ENCODE measurements around the gene NLGN1. TPM values are rescaled to one million over a fixed set of nuclear protein-coding genes. Genes with fewer than 3 reads are reported as not detected.

The NLGN1 gene
- total RNA-seq, 4 donors from 2014 or later = 2.2 to 5.8 (median 3.0) TPM

DNA sequence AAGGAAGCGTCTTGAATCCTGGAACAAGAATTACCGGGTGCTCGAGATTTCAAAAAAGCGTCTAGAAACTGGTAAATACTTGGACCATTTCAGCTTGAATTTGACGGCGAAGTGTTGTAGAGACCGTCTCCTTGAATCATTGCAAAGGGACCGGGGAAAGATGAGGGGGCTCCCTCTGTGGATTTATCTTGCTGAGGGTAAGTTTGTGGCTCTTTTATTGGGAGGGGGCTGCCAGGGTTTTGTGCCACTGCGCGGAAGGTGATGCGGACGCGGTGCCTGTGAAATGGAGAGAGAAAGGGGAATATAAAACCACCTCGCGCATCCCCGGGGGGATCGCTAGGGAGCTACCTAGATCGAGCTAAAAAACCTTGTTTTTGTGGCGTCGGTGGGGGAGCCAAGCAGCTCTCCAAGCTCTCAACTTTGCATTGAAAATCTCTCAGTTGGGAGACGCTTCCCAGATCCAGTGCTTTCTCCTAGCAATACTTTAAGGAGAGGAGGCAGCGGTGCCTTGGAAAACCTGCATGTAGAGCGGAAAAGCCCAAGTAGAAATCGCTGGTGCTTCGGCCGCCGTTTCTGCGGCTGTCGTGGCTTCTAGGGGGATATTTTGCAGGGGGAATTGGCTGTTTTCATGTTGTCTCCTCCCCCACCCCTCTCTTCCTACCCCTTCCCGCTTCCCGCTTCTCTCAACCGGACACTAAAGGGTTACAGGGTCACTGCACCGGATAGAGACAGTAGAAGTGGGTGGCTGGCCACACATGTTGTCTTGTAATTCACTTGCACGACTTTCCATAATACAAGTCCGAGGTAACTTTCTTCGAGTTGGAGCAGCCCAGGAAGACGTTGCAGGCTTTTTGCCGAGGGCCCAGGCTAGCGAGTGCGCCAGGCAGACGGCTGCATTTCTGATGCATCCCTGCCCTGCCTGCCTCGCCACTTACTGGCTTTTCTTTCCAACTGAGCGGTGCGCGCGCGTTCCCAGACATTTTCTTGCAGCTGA, 187.6 kb downstream of the NLGN1 start:
- H3K27ac ChIP-seq = no peak overlapping the region
- H3K4me3 ChIP-seq = peak overlapping the region; percentile 45
- TF ChIP-seq POLR2AphosphoS5 (IDR thresholded peaks at IDR 0.05) (no peak), EP300 (IDR thresholded peaks at IDR 0.05) (no peak), POLR2A (IDR thresholded peaks at IDR 0.05) (no peak)
- TF ChIP-seq, protein P1, sequence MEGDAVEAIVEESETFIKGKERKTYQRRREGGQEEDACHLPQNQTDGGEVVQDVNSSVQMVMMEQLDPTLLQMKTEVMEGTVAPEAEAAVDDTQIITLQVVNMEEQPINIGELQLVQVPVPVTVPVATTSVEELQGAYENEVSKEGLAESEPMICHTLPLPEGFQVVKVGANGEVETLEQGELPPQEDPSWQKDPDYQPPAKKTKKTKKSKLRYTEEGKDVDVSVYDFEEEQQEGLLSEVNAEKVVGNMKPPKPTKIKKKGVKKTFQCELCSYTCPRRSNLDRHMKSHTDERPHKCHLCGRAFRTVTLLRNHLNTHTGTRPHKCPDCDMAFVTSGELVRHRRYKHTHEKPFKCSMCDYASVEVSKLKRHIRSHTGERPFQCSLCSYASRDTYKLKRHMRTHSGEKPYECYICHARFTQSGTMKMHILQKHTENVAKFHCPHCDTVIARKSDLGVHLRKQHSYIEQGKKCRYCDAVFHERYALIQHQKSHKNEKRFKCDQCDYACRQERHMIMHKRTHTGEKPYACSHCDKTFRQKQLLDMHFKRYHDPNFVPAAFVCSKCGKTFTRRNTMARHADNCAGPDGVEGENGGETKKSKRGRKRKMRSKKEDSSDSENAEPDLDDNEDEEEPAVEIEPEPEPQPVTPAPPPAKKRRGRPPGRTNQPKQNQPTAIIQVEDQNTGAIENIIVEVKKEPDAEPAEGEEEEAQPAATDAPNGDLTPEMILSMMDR (IDR thresholded peaks at IDR 0.05) = no peak
- no peaks in the 10 kb centered on the region for H3K9me3 ChIP-seq
- 6% methylated on average over 47 of the region's 47 CpGs for WGBS
- H3K36me3 ChIP-seq = no peaks in the 10 kb centered on the region
- H3K4me1 ChIP-seq = peaks cover 10% of the 10 kb centered on the region
- H3K27me3 ChIP-seq = peaks cover 11% of the 10 kb centered on the region
- DNase-seq (ENCODE audit: low spot score in 2 of 2) = no peak

DNA sequence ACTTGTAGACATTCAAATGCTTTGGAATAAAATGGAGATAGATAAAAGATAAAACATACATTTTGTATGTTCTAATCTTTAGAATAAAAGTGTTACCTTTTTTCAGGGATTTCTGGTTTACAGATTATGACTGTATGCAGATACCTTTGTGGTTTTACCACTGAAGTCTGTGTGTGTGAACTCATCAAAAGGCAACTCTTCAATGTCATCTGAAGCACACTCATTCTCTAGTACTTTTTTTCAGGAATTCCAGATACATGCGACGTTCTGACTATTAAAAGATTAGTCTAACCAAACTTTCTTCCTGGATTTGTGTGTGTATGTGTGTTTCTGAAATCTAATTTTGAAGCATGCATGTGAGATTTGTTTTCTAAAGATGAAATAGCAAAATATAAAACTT, 188.6 kb downstream of the NLGN1 start:
- no peak for DNase-seq (ENCODE audit: low spot score in 2 of 2)
- TF ChIP-seq POLR2A (IDR thresholded peaks at IDR 0.05) = no peak
- TF ChIP-seq EP300 (IDR thresholded peaks at IDR 0.05) = no peak
- TF ChIP-seq, protein P1 (IDR thresholded peaks at IDR 0.05) = no peak
- TF ChIP-seq POLR2AphosphoS5 (IDR thresholded peaks at IDR 0.05) = no peak
- no peak overlapping the region for H3K4me3 ChIP-seq
- H3K27ac ChIP-seq = no peak overlapping the region
- peaks cover 11% of the 10 kb centered on the region for H3K27me3 ChIP-seq
- peaks cover 10% of the 10 kb centered on the region for H3K4me1 ChIP-seq
- H3K9me3 ChIP-seq = no peaks in the 10 kb centered on the region
- H3K36me3 ChIP-seq = no peaks in the 10 kb centered on the region
- 57% methylated on average over 2 of the region's 2 CpGs for WGBS

DNA sequence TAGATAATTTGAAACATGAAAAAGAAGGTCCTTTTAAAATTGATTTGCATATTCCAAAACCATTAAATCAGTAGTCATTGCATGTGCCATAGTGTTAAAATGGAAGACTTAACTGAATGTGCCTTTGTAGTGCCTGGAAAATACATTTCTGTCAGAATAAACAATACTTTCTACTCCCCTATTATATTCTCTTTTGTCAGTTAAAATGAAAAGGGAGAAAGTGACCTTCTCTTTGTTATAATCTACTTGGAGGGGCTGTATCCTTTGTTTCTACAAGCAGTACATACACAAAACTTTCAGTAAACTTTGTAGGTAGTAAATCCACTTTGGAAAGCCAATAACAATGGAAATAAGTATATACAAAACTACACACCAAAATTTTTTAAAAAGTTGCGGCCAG, 189.5 kb downstream of the NLGN1 start:
- no peak for TF ChIP-seq EP300 (IDR thresholded peaks at IDR 0.05)
- TF ChIP-seq, protein P1 (IDR thresholded peaks at IDR 0.05) = no peak
- no peak overlapping the region for H3K4me3 ChIP-seq
- H3K36me3 ChIP-seq = no peaks in the 10 kb centered on the region
- WGBS = 95% methylated on average over 1 of the region's 1 CpG
- peaks cover 10% of the 10 kb centered on the region for H3K4me1 ChIP-seq
- H3K27ac ChIP-seq = no peak overlapping the region
- H3K27me3 ChIP-seq = peaks cover 11% of the 10 kb centered on the region
- H3K9me3 ChIP-seq = no peaks in the 10 kb centered on the region
- DNase-seq (ENCODE audit: low spot score in 2 of 2) = no peak

DNA sequence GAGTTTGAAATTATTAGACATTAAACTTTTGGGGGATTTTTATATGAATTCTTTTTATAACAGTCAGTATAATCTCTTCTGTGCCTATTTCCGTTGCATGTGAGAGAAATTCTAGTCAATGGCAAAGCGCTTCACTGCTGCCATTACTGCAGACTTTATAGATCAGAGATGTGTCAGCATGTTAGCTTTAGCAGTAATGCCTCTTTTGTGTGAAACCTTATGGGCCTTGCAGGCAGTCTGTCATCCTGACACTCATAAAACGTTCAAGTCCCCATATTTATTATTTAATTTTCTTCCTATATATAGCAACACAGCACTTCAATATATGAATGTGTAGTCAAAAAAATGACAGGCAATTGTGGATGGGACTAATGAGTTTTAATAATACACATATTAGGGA, 191.0 kb downstream of the NLGN1 start:
- no peak overlapping the region for H3K4me3 ChIP-seq
- TF ChIP-seq POLR2A (IDR thresholded peaks at IDR 0.05) (no peak), POLR2AphosphoS5 (IDR thresholded peaks at IDR 0.05) (no peak), EP300 (IDR thresholded peaks at IDR 0.05) (no peak)
- TF ChIP-seq, protein P1 (IDR thresholded peaks at IDR 0.05) = no peak
- H3K27ac ChIP-seq = no peak overlapping the region
- peaks cover 11% of the 10 kb centered on the region for H3K27me3 ChIP-seq
- DNase-seq (ENCODE audit: low spot score in 2 of 2) = no peak
- peaks cover 10% of the 10 kb centered on the region for H3K4me1 ChIP-seq
- H3K36me3 ChIP-seq = no peaks in the 10 kb centered on the region
- WGBS = 76% methylated on average over 3 of the region's 3 CpGs
- H3K9me3 ChIP-seq = no peaks in the 10 kb centered on the region

DNA sequence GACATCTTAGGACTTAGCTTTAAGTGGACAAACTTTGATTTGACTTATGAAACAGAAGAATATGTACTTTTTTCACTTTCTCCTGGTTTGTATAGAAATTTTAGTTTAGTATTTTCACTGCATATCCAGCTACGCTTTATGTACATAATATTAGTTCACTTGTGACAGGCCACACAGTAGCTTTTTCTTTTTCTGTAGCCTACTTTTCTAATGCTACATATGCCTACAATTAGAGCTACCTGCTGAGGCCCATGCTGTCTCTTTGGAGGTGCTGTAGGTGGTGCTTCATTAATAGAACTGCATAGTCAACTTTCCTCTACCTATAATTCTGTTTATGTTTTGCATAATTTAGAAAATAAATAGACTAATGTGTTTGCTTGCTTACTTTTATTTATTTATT, 191.6 kb downstream of the NLGN1 start:
- no peak overlapping the region for H3K4me3 ChIP-seq
- H3K9me3 ChIP-seq = no peaks in the 10 kb centered on the region
- no peak overlapping the region for H3K27ac ChIP-seq
- H3K27me3 ChIP-seq = peaks cover 11% of the 10 kb centered on the region
- WGBS = 97% methylated on average over 1 of the region's 1 CpG
- no peaks in the 10 kb centered on the region for H3K36me3 ChIP-seq
- peaks cover 10% of the 10 kb centered on the region for H3K4me1 ChIP-seq
- no peak for DNase-seq (ENCODE audit: low spot score in 2 of 2)
- no peak for TF ChIP-seq POLR2AphosphoS5 (IDR thresholded peaks at IDR 0.05)
- TF ChIP-seq, protein P1 (IDR thresholded peaks at IDR 0.05) = no peak
- no peak for TF ChIP-seq POLR2A (IDR thresholded peaks at IDR 0.05)
- no peak for TF ChIP-seq EP300 (IDR thresholded peaks at IDR 0.05)

All from suprapubic skin (tissue), 4 donors.